Osteocyte (in vitro differentiated cells): Measurements from ENCODE around the gene CDV3. TPM values are rescaled to one million over a fixed set of nuclear protein-coding genes. Genes with fewer than 3 reads are reported as not detected.

Source experiments
- DNase-seq: peaks from one replicate; pipeline ENCODE4 v3.0.0; 2021; ENCODE audit warnings: mixed read lengths; ENCODE audit not compliant: unreplicated experiment; ENCODE audit errors: extremely low spot score
- H3K27ac Mint-ChIP-seq: one replicate; pipeline ENCODE4 v1.8.0; 2021; ENCODE audit warnings: mild to moderate bottlenecking, mixed read lengths; ENCODE audit not compliant: unreplicated experiment
- H3K27me3 Mint-ChIP-seq: one replicate; pipeline ENCODE4 v1.8.0; 2021; ENCODE audit warnings: mixed read lengths; ENCODE audit not compliant: unreplicated experiment
- H3K36me3 Mint-ChIP-seq: one replicate; pipeline ENCODE4 v1.8.0; 2021; ENCODE audit warnings: mixed read lengths; ENCODE audit not compliant: unreplicated experiment
- H3K4me1 Mint-ChIP-seq: one replicate; pipeline ENCODE4 v1.8.0; 2021; ENCODE audit warnings: mixed read lengths; ENCODE audit not compliant: unreplicated experiment
- H3K4me3 Mint-ChIP-seq: one replicate; pipeline ENCODE4 v1.8.0; 2021; ENCODE audit warnings: mild to moderate bottlenecking, moderate library complexity, mixed read lengths; ENCODE audit not compliant: unreplicated experiment
- H3K9me3 Mint-ChIP-seq: one replicate; pipeline ENCODE4 v1.8.0; 2021; ENCODE audit warnings: mixed read lengths; ENCODE audit not compliant: unreplicated experiment
- CTCF ChIP-seq: fragments of 200-600 bp; sonication (generic); IDR thresholded peaks from 2 replicates; pipeline ENCODE4 v1.5.0; 2021; ENCODE audit warnings: antibody characterized with exemption, mild to moderate bottlenecking, moderate library complexity
- total RNA-seq: library from RNA; stranded (reverse); gene quantifications from 2 replicates; pipeline ENCODE4 v1.2.1, GENCODE V29; 2021

Gene CDV3
- total RNA-seq, 1 donor from 2014 or later: 183 TPM

- Mint-ChIP-seq H3K4me3 (peak overlapping the region; percentile 68), H3K9me3 (no peaks in the 10 kb centered on the region), H3K27ac (peak overlapping the region; percentile 97), H3K36me3 (peaks cover 23% of the 10 kb centered on the region), H3K4me1 (peaks cover 76% of the 10 kb centered on the region), H3K27me3 (no peaks in the 10 kb centered on the region)
- peak; percentile 100 for DNase-seq
- peak; percentile 30 for TF ChIP-seq CTCF
Measured at GRCh38 chr3:133573054-133573628, 345 bp upstream of the CDV3 start.

GRCh38 chr3:133574260-133574881 lies 885 bp downstream of the CDV3 start:
- H3K9me3 Mint-ChIP-seq: no peaks in the 10 kb centered on the region
- peak overlapping the region; percentile 94 for H3K27ac Mint-ChIP-seq
- DNase-seq: peak; percentile 88
- H3K36me3 Mint-ChIP-seq: peaks cover 25% of the 10 kb centered on the region
- TF ChIP-seq CTCF: peak; percentile 31
- H3K4me3 Mint-ChIP-seq: peak overlapping the region; percentile 94
- H3K4me1 Mint-ChIP-seq: peaks cover 76% of the 10 kb centered on the region
- H3K27me3 Mint-ChIP-seq: no peaks in the 10 kb centered on the region

- peaks cover 26% of the 10 kb centered on the region for H3K36me3 Mint-ChIP-seq
- peaks cover 69% of the 10 kb centered on the region for H3K4me1 Mint-ChIP-seq
Measured at GRCh38 chr3:133575086-133575485, 1.6 kb downstream of the CDV3 start.

GRCh38 chr3:133576169-133576568 lies 2.7 kb downstream of the CDV3 start:
- Mint-ChIP-seq H3K4me3 (peak overlapping the region; percentile 94), H3K4me1 (peaks cover 58% of the 10 kb centered on the region), H3K27ac (peak overlapping the region; percentile 36), H3K27me3 (no peaks in the 10 kb centered on the region), H3K9me3 (no peaks in the 10 kb centered on the region), H3K36me3 (peaks cover 30% of the 10 kb centered on the region)
- DNase-seq: no peak
- TF ChIP-seq CTCF: no peak

More at GRCh38 chr3:133575086-133575485, 1.6 kb downstream of the CDV3 start:
- no peaks in the 10 kb centered on the region for H3K27me3 Mint-ChIP-seq
- no peak for DNase-seq
- peak overlapping the region; percentile 94 for H3K4me3 Mint-ChIP-seq
- no peaks in the 10 kb centered on the region for H3K9me3 Mint-ChIP-seq
- no peak for TF ChIP-seq CTCF
- H3K27ac Mint-ChIP-seq: peak overlapping the region; percentile 94

GRCh38 chr3:133578548-133579191 lies 5.2 kb downstream of the CDV3 start:
- no peaks in the 10 kb centered on the region for H3K9me3 Mint-ChIP-seq
- no peak overlapping the region for H3K4me3 Mint-ChIP-seq
- H3K27ac Mint-ChIP-seq: peak overlapping the region; percentile 18
- peak; percentile 71 for TF ChIP-seq CTCF
- peaks cover 45% of the 10 kb centered on the region for H3K36me3 Mint-ChIP-seq
- H3K4me1 Mint-ChIP-seq: peaks cover 44% of the 10 kb centered on the region
- H3K27me3 Mint-ChIP-seq: no peaks in the 10 kb centered on the region
- no peak for DNase-seq
